SK-N-SH treated with all-trans-retinoic acid at 6 μM for 48 hours (cell line): ENCODE results near the gene GRHL1.

Experiments used
- BACH2 ChIP-seq: fragments of 250-450 bp; sonication (Bioruptor Pico); IDR thresholded peaks from 2 replicates; pipeline ENCODE4 v1.9.0; 2021; ENCODE audit warnings: mild to moderate bottlenecking, borderline replicate concordance
- CREB5 ChIP-seq: fragments of 250-450 bp; sonication (Bioruptor Pico); IDR thresholded peaks from 2 replicates; pipeline ENCODE4 v1.5.1; 2020; ENCODE audit warnings: low read depth, mild to moderate bottlenecking, moderate library complexity
- OSR1 ChIP-seq: fragments of 250-450 bp; sonication (Bioruptor Pico); IDR thresholded peaks from 2 replicates; pipeline ENCODE4 v1.8.0; 2022; ENCODE audit warnings: moderate library complexity, mild to moderate bottlenecking, inconsistent platforms
- PPARA ChIP-seq: fragments of 250-450 bp; sonication (Bioruptor Pico); IDR thresholded peaks from 2 replicates; pipeline ENCODE4 v1.5.0; 2020; ENCODE audit warnings: mild to moderate bottlenecking, borderline replicate concordance
- RARB ChIP-seq: fragments of 250-450 bp; sonication (Bioruptor Pico); IDR thresholded peaks from 2 replicates; pipeline ENCODE4 v1.8.0; 2021; ENCODE audit warnings: mild to moderate bottlenecking, moderate library complexity
- TCF4 ChIP-seq: fragments of 250-450 bp; sonication (Bioruptor Pico); IDR thresholded peaks from 2 replicates; pipeline ENCODE4 v1.8.0; 2021; ENCODE audit warnings: mild to moderate bottlenecking, moderate library complexity, borderline replicate concordance
- ZNF565 ChIP-seq: fragments of 450-650 bp; formaldehyde crosslinking; conservative IDR thresholded peaks from 2 replicates; pipeline ENCODE4 v1.5.0; 2020; ENCODE audit warnings: low read depth, mild to moderate bottlenecking, moderate library complexity
- ZNF8 ChIP-seq: fragments of 450-650 bp; formaldehyde crosslinking; IDR thresholded peaks from 2 replicates; pipeline ENCODE4 v1.5.0; 2020; ENCODE audit warnings: mild to moderate bottlenecking, moderate library complexity
- TF ChIP-seq, protein P1 (sequence below): fragments of 250-450 bp; sonication (Bioruptor Pico); IDR thresholded peaks from 2 replicates; pipeline ENCODE4 v1.5.1; 2021; ENCODE audit warnings: mild to moderate bottlenecking, moderate library complexity

- TF ChIP-seq OSR1 (CRISPR knock-in tag) (no peak), ZNF565 (CRISPR knock-in tag) (no peak), ZNF8 (CRISPR knock-in tag) (no peak), BACH2 (no peak), RARB (CRISPR knock-in tag) (no peak), TCF4 (CRISPR knock-in tag) (no peak), CREB5 (no peak), PPARA (CRISPR knock-in tag) (no peak)
- TF ChIP-seq, protein P1, sequence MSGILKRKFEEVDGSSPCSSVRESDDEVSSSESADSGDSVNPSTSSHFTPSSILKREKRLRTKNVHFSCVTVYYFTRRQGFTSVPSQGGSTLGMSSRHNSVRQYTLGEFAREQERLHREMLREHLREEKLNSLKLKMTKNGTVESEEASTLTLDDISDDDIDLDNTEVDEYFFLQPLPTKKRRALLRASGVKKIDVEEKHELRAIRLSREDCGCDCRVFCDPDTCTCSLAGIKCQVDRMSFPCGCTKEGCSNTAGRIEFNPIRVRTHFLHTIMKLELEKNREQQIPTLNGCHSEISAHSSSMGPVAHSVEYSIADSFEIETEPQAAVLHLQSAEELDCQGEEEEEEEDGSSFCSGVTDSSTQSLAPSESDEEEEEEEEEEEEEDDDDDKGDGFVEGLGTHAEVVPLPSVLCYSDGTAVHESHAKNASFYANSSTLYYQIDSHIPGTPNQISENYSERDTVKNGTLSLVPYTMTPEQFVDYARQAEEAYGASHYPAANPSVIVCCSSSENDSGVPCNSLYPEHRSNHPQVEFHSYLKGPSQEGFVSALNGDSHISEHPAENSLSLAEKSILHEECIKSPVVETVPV (CRISPR knock-in tag) = no peak
These were observed 80.6 kb downstream of the GRHL1 start for GRCh38 chr2:10031886-10032745.
